ENCODE data around the gene ZNF502. TPM values are rescaled to one million over a fixed set of nuclear protein-coding genes. Genes with fewer than 3 reads are reported as not detected.
"Not testable (repeated sequence)": the region's sequence is repeated elsewhere in the genome, so short reads cannot be mapped to it uniquely, and the experiment has no call there.

Gene ZNF502
- not detected in 3 replicates for total RNA-seq

DNA sequence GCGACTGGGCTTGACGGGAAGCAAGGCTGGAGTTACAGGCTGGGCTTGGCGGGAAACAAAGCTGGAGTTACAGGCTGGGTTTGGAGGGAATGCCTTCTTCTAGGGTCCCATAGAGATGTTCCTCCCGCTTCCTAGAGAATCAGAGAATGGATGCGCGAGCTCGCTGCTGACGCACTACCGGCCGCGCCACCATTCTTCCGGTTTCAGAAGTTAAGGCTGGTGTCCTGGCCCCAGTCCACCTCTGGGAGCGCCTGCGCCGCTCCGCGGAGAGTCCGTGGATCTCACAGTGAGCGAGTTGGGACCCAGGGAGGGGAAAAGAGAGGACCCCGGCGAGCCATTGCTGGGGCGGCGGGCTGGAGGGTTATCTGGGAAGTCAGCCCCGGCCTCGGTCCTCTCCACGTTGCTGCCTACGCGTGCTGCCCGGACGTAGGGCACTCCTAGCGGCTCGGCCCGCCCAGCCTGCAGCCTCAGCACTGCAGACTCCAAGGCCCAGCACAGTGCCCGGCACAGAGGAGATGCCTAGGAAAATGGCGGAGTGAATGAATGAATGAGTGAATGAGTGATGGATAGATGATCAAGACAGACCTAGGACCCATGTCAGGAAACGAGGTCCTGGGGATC, at the start of gene ZNF502:
TSS of gene ZNF502 (plus strand) at position 206 of the 621 bp plus-strand sequence. CDS start 7,602 bp downstream, outside the sequence.
- no peak for DNase-seq (ENCODE audit: low spot score in 2 of 2, unreplicated experiment in 2 of 2)
- no peak for TF ChIP-seq CTCF (IDR thresholded peaks at IDR 0.05; ENCODE audit: unreplicated experiment)
- peaks cover 51% of the 10 kb centered on the region for H3K9me3 Mint-ChIP-seq
- H3K4me1 Mint-ChIP-seq: no peaks in the 10 kb centered on the region
- no peak within 1 kb of the TSS for H3K4me3 Mint-ChIP-seq
- H3K27ac Mint-ChIP-seq: no peak within 1 kb of the TSS
- H3K27me3 Mint-ChIP-seq (ENCODE audit: low read depth): peaks cover 2% of the 10 kb centered on the region
- H3K36me3 Mint-ChIP-seq: no peaks in the 10 kb centered on the region

DNA sequence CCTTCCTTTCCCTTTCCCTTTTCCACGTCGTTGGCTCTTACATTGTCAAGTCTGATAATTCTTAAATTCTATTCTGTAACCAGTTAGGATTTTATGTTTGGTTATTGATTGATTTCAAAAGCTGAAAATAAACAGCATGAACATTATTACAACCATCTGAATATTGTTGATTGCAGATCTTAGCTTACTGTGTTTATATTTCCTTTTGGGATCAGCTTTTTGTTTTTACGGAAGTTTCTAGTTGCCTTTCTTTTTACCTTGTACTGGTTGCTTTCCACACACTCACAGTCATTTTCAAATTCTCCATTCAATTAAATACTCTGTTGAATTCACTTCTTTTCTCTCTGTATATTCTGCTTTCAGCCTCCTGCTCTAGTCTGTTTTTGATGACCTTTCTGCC, 47.3 kb upstream of the ZNF502 start:
- Mint-ChIP-seq H3K27me3 (ENCODE audit: low read depth) (no peaks in the 10 kb centered on the region), H3K27ac (no peak overlapping the region), H3K36me3 (peaks cover 24% of the 10 kb centered on the region), H3K9me3 (peaks cover 17% of the 10 kb centered on the region), H3K4me1 (no peaks in the 10 kb centered on the region), H3K4me3 (no peak overlapping the region)
- TF ChIP-seq CTCF (IDR thresholded peaks at IDR 0.05; ENCODE audit: unreplicated experiment): no peak
- DNase-seq (ENCODE audit: low spot score in 2 of 2, unreplicated experiment in 2 of 2): no peak

DNA sequence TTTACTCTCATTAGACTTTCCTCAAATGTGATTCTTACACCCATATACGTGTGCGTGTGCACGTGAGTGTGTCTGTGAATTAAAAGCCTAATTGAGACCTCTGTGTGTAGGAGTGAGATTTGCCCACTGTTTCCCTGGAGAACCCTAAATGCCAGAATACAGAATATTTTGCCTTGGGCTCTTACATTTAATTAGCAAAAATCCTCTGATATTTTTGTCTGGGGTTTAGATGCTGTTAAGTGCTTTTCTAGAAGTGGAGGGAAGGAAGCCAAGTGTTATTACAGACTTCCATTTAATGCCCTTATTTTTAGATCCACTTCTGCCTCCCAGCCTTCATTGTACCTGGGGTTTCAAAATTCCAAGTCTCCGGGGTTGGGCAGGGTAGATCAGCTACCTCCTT, 46.1 kb upstream of the ZNF502 start:
- TF ChIP-seq CTCF (IDR thresholded peaks at IDR 0.05; ENCODE audit: unreplicated experiment): no peak
- no peak for DNase-seq (ENCODE audit: low spot score in 2 of 2, unreplicated experiment in 2 of 2)
- no peak overlapping the region for H3K27ac Mint-ChIP-seq
- H3K4me3 Mint-ChIP-seq: no peak overlapping the region
- no peaks in the 10 kb centered on the region for H3K4me1 Mint-ChIP-seq
- peaks cover 14% of the 10 kb centered on the region for H3K36me3 Mint-ChIP-seq
- H3K27me3 Mint-ChIP-seq (ENCODE audit: low read depth): no peaks in the 10 kb centered on the region
- H3K9me3 Mint-ChIP-seq: peaks cover 11% of the 10 kb centered on the region

- Mint-ChIP-seq H3K9me3 (peaks cover 26% of the 10 kb centered on the region), H3K36me3 (peaks cover 19% of the 10 kb centered on the region), H3K4me1 (no peaks in the 10 kb centered on the region), H3K4me3 (no peak overlapping the region), H3K27ac (no peak overlapping the region), H3K27me3 (ENCODE audit: low read depth) (no peaks in the 10 kb centered on the region)
- TF ChIP-seq CTCF (IDR thresholded peaks at IDR 0.05; ENCODE audit: unreplicated experiment): no peak
- no peak for DNase-seq (ENCODE audit: low spot score in 2 of 2, unreplicated experiment in 2 of 2)
These were observed 42.7 kb upstream of the ZNF502 start for GRCh38 chr3:44669760-44670159.

DNA sequence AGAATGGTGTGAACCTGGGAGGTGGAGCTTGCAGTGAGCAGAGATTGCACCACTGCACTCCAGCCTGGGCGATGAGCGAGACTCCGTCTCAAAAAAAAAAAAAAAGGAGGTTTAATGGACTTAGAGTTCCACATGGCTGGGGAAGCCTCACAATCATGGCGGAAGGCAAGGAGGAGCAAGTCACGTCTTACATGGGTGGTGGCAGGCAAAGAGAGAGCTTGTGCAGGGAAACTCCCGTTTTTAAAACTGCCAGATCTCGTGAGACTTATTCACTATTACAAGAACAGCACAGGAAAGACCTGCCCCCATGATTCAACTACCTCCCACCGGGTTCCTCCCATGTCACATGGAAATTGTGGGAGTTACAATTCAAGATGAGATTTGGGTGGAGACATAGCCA, 39.0 kb upstream of the ZNF502 start:
- H3K4me3 Mint-ChIP-seq; H3K27ac Mint-ChIP-seq; H3K27me3 Mint-ChIP-seq (ENCODE audit: low read depth); DNase-seq (ENCODE audit: low spot score in 2 of 2, unreplicated experiment in 2 of 2); H3K4me1 Mint-ChIP-seq: not testable (repeated sequence)
- Mint-ChIP-seq H3K36me3 (peaks cover 13% of the 10 kb centered on the region), H3K9me3 (peaks cover 16% of the 10 kb centered on the region)

DNA sequence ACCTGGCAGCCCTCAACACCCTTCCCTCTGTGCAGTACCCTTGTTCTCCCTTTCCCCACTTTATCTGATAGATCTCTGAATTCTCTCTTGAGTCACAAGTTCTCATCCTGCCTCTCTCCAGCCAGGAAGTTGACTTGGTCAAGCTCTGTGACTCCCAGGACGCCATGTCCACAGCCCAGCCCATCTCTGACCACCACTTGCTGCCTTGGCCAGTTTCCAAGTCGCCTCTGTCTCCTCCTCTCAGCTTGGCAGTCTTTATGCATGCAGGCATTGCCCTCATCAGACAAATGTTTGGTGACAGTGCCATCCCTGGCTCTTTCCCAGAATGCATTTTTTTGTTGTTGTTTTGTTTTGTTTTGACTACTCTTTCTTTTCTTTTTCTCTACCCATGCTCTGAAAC, 38.2 kb upstream of the ZNF502 start:
- H3K4me3 Mint-ChIP-seq: no peak overlapping the region
- peaks cover 16% of the 10 kb centered on the region for H3K9me3 Mint-ChIP-seq
- peaks cover 13% of the 10 kb centered on the region for H3K36me3 Mint-ChIP-seq
- no peaks in the 10 kb centered on the region for H3K27me3 Mint-ChIP-seq (ENCODE audit: low read depth)
- TF ChIP-seq CTCF (IDR thresholded peaks at IDR 0.05; ENCODE audit: unreplicated experiment): no peak
- no peaks in the 10 kb centered on the region for H3K4me1 Mint-ChIP-seq
- H3K27ac Mint-ChIP-seq: no peak overlapping the region
- no peak for DNase-seq (ENCODE audit: low spot score in 2 of 2, unreplicated experiment in 2 of 2)
